Neural progenitor cell (in vitro differentiated cells): Measurements from ENCODE around the gene NANOG. TPM values are rescaled to one million over a fixed set of nuclear protein-coding genes. Genes with fewer than 3 reads are reported as not detected.
A peak's percentile ranks its signal among the peaks of the same experiment; 100 is the strongest.
"Not testable (repeated sequence)": the region's sequence is repeated elsewhere in the genome, so short reads cannot be mapped to it uniquely, and the experiment has no call there.

Experiments used
- DNase-seq: peaks from one replicate; pipeline ENCODE4 v3.0.0-alpha.2; 2016; ENCODE audit warnings: low spot score
- H2AFZ ChIP-seq: fragments of 200-600 bp; sonication (generic); replicated peaks from 2 replicates; pipeline ENCODE4 v1.6.1; 2016; ENCODE audit warnings: antibody characterized with exemption
- H3F3A ChIP-seq: fragments of 200-600 bp; sonication (generic); 2 replicates; pipeline ENCODE4 v1.6.1; 2016; ENCODE audit warnings: antibody characterized with exemption, low read depth
- H3K27ac ChIP-seq: fragments of 200-600 bp; sonication (generic); 2 replicates; pipeline ENCODE4 v1.5.1; 2016; ENCODE audit warnings: mild to moderate bottlenecking
- H3K27me3 ChIP-seq: fragments of 200-600 bp; sonication (generic); 2 replicates; pipeline ENCODE4 v1.6.1; 2016; ENCODE audit warnings: mild to moderate bottlenecking, moderate library complexity
- H3K36me3 ChIP-seq: fragments of 200-600 bp; sonication (generic); 2 replicates; pipeline ENCODE4 v1.5.1; 2016
- H3K4me1 ChIP-seq: fragments of 200-600 bp; sonication (generic); 2 replicates; pipeline ENCODE4 v1.6.1; 2016; ENCODE audit warnings: mixed run types
- H3K4me2 ChIP-seq: fragments of 200-600 bp; sonication (generic); 2 replicates; pipeline ENCODE4 v1.6.1; 2016
- H3K4me3 ChIP-seq: fragments of 200-600 bp; sonication (generic); 2 replicates; pipeline ENCODE4 v1.5.1; 2016
- H3K79me2 ChIP-seq: fragments of 200-600 bp; sonication (generic); 2 replicates; pipeline ENCODE4 v1.6.1; 2016; ENCODE audit warnings: low read depth
- H3K9ac ChIP-seq: fragments of 200-600 bp; sonication (generic); 2 replicates; pipeline ENCODE4 v1.6.1; 2016
- H3K9me3 ChIP-seq: fragments of 200-600 bp; sonication (generic); 2 replicates; pipeline ENCODE4 v1.5.1; 2016; ENCODE audit warnings: low read depth
- H4K20me1 ChIP-seq: fragments of 200-600 bp; sonication (generic); 2 replicates; pipeline ENCODE4 v1.6.1; 2016; ENCODE audit warnings: low read depth
- H3K27ac Mint-ChIP-seq: 3 replicates; pipeline ENCODE4 v1.8.0; 2021; ENCODE audit warnings: mixed read lengths
- H3K27me3 Mint-ChIP-seq: 2 replicates; pipeline ENCODE4 v1.8.0; 2022; ENCODE audit warnings: low read depth, mild to moderate bottlenecking, inconsistent platforms, moderate library complexity, mixed read lengths; ENCODE audit not compliant: insufficient read depth
- H3K36me3 Mint-ChIP-seq: 3 replicates; pipeline ENCODE4 v1.8.0; 2021; ENCODE audit warnings: mixed read lengths
- H3K4me1 Mint-ChIP-seq: 3 replicates; pipeline ENCODE4 v1.8.0; 2021; ENCODE audit warnings: mixed read lengths
- H3K4me3 Mint-ChIP-seq: 3 replicates; pipeline ENCODE4 v1.8.0; 2021; ENCODE audit warnings: mild to moderate bottlenecking, moderate library complexity, mixed read lengths
- H3K9me3 Mint-ChIP-seq: 3 replicates; pipeline ENCODE4 v1.8.0; 2020; ENCODE audit warnings: mixed read lengths
- CTCF ChIP-seq: fragments of 200-600 bp; sonication (generic); IDR thresholded peaks from 2 replicates; pipeline ENCODE4 v1.5.1; 2017; ENCODE audit warnings: antibody characterized with exemption, mild to moderate bottlenecking
- EZH2 ChIP-seq: fragments of 200-600 bp; sonication (generic); IDR thresholded peaks from 2 replicates; pipeline ENCODE4 v1.6.1; 2017; ENCODE audit warnings: antibody characterized with exemption, mild to moderate bottlenecking, moderate library complexity
- EZH2phosphoT487 ChIP-seq: fragments of 200-600 bp; sonication (generic); IDR thresholded peaks from 2 replicates; pipeline ENCODE4 v1.6.1; 2017; ENCODE audit warnings: antibody characterized with exemption
- total RNA-seq: library from RNA; depleted of rRNA; stranded (reverse); fragments of >200 nt; gene quantifications from 2 replicates; pipeline ENCODE4 v1.2.3, GENCODE V29; 2015; ENCODE audit warnings: low replicate concordance

NANOG gene
- total RNA-seq, 1 donor from 2014 or later = not detected

- Histone ChIP-seq H3K4me3 (no peak overlapping the region), H3K79me2 (no peaks in the 10 kb centered on the region), H3K36me3 (no peaks in the 10 kb centered on the region), H3K27me3 (no peaks in the 10 kb centered on the region), H3K9ac (no peak overlapping the region), H3F3A (no peaks in the 10 kb centered on the region), H3K27ac (no peak overlapping the region), H2AFZ (no peak overlapping the region), H3K9me3 (no peaks in the 10 kb centered on the region), H3K4me1 (no peaks in the 10 kb centered on the region), H3K4me2 (no peak overlapping the region), H4K20me1 (no peaks in the 10 kb centered on the region)
- no peak overlapping the region for H3K27ac Mint-ChIP-seq
- peak; percentile 58 for DNase-seq
- H3K27me3 Mint-ChIP-seq = no peaks in the 10 kb centered on the region
- H3K4me1 Mint-ChIP-seq = peaks cover 4% of the 10 kb centered on the region
- TF ChIP-seq EZH2 (no peak), CTCF (peak; percentile 69)
- no peak overlapping the region for H3K4me3 Mint-ChIP-seq
- no peaks in the 10 kb centered on the region for H3K9me3 Mint-ChIP-seq
- H3K36me3 Mint-ChIP-seq = no peaks in the 10 kb centered on the region
Measured at GRCh38 chr12:7832059-7832696, 43.0 kb downstream of the NANOG start.

- H3K27ac Mint-ChIP-seq, H2AFZ ChIP-seq, DNase-seq, H3K27me3 ChIP-seq, H3F3A ChIP-seq, H3K36me3 ChIP-seq, H4K20me1 ChIP-seq, H3K9me3 Mint-ChIP-seq, H3K4me3 ChIP-seq, H3K9ac ChIP-seq, H3K36me3 Mint-ChIP-seq, H3K9me3 ChIP-seq, H3K27me3 Mint-ChIP-seq, H3K4me3 Mint-ChIP-seq, H3K4me2 ChIP-seq, H3K4me1 ChIP-seq, H3K79me2 ChIP-seq, H3K4me1 Mint-ChIP-seq, H3K27ac ChIP-seq: not testable (repeated sequence)
Measured at GRCh38 chr12:7833201-7833600, 44.0 kb downstream of the NANOG start.

GRCh38 chr12:7833831-7834230 is 44.6 kb downstream of the NANOG start:
- DNase-seq = no peak
- Histone ChIP-seq H3K4me2 (no peak overlapping the region), H2AFZ (no peak overlapping the region), H3K27me3 (no peaks in the 10 kb centered on the region), H3K79me2 (no peaks in the 10 kb centered on the region), H3K36me3 (no peaks in the 10 kb centered on the region), H3F3A (no peaks in the 10 kb centered on the region), H4K20me1 (no peaks in the 10 kb centered on the region), H3K4me1 (no peaks in the 10 kb centered on the region), H3K4me3 (no peak overlapping the region), H3K9me3 (no peaks in the 10 kb centered on the region), H3K27ac (no peak overlapping the region), H3K9ac (no peak overlapping the region)
- TF ChIP-seq EZH2 (no peak), CTCF (no peak), EZH2phosphoT487 (no peak)
- Mint-ChIP-seq H3K36me3 (no peaks in the 10 kb centered on the region), H3K4me3 (no peak overlapping the region), H3K9me3 (no peaks in the 10 kb centered on the region), H3K27me3 (no peaks in the 10 kb centered on the region), H3K27ac (no peak overlapping the region), H3K4me1 (peaks cover 4% of the 10 kb centered on the region)

- H3K9ac ChIP-seq = no peak overlapping the region
- no peaks in the 10 kb centered on the region for H4K20me1 ChIP-seq
- no peaks in the 10 kb centered on the region for H3K79me2 ChIP-seq
- no peaks in the 10 kb centered on the region for H3F3A ChIP-seq
- DNase-seq = no peak
- no peak overlapping the region for H3K4me3 ChIP-seq
- H3K4me2 ChIP-seq = no peak overlapping the region
- H3K36me3 ChIP-seq = no peaks in the 10 kb centered on the region
- no peak for TF ChIP-seq EZH2
- no peak for TF ChIP-seq CTCF
- TF ChIP-seq EZH2phosphoT487 = no peak
- no peaks in the 10 kb centered on the region for H3K27me3 Mint-ChIP-seq
- H3K9me3 ChIP-seq = no peaks in the 10 kb centered on the region
- no peaks in the 10 kb centered on the region for H3K4me1 ChIP-seq
- no peak overlapping the region for H3K27ac Mint-ChIP-seq
- H3K27me3 ChIP-seq = no peaks in the 10 kb centered on the region
- peaks cover 4% of the 10 kb centered on the region for H3K4me1 Mint-ChIP-seq
- H3K4me3 Mint-ChIP-seq = no peak overlapping the region
- H3K27ac ChIP-seq = no peak overlapping the region
- no peaks in the 10 kb centered on the region for H3K9me3 Mint-ChIP-seq
- H3K36me3 Mint-ChIP-seq = no peaks in the 10 kb centered on the region
- no peak overlapping the region for H2AFZ ChIP-seq
Measured at GRCh38 chr12:7834701-7835100, 45.5 kb downstream of the NANOG start.
